Renal pelvis (tissue), 4 donors: ENCODE data around the gene UBASH3A. TPM values are rescaled to one million over a fixed set of nuclear protein-coding genes. Genes with fewer than 3 reads are reported as not detected.
A peak's percentile ranks its signal among the peaks of the same experiment; 100 is the strongest.

Experiments
- DNase-seq: peaks from one replicate; pipeline ENCODE4 v3.0.0-alpha.2; 2013
- polyA plus RNA-seq, 3 donors: library from polyadenylated mRNA; unstranded; fragments of 120-200 nt; gene quantifications; one replicate each; pipeline ENCODE4 v1.2.1, GENCODE V29; 2013; ENCODE audit not compliant: insufficient read length in 3 of 3

UBASH3A gene
- polyA plus RNA-seq, 3 donors: 0.10 TPM; not detected in 2

DNA sequence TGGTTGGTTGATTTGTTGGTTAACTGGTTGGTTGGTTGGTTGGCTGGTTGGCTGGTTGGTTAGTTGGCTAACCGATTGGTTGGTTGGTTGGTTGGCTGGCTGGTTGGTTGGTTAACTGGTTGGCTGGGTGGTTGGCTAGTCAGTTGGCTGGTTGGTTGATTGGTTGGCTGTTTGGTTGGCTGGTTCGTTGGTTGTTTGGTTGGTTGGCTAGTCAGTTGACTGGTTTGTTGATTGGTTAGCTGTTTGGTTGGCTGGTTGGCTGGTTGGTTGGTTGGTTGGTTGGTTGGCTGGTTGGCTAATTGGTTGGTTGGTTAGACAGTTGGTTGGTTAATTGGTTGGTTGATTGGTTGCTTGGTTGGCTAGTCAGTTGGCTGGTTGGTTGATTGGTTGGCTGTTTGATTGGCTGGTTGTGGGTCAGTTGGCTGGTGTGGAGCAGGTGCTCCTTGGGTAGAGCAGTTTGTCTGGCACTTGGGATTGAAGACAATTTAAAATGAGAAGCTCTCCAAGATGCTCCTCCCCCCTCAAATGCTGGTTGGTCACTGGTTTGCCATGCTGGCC is 85.4 kb downstream of the UBASH3A start:
- no peak for DNase-seq

DNA sequence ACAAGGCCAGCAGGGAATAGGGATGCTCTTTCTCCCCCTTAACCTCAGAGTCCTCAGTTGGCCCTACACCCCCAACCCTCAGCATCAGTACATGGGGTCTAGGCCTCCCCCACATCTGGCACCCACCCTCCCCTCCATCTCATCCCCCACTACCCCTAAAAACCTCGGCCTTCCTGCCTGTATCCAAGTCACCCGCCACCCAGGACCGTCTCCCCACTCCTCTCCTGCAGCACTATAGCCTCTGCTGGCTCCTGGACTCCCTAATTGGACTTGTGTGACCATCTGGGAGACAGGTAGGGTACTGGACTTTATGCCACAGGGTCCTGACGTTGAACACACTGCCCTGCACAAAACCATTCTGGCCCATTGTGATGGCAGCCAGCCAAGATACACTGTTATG is 86.3 kb downstream of the UBASH3A start:
- no peak for DNase-seq

DNA sequence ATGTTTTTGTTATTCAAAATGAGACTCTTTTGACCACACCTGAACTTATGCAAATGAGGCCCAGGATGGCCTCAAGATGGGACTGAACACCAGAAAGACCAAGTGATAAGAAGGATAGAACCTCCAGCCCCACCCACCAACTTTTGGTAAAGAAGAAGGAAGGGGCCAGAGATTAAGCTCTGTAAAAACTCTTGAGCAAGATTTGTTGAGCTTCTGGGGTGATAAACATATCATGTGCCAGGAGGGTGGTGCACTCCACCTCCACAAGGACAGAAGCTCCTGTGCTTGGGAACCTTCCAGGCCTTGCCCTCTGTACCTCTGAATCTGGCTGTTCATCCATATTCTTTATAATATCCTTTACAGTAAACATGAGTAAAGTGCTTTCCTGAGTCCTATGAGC is 87.0 kb downstream of the UBASH3A start:
- no peak for DNase-seq

DNA sequence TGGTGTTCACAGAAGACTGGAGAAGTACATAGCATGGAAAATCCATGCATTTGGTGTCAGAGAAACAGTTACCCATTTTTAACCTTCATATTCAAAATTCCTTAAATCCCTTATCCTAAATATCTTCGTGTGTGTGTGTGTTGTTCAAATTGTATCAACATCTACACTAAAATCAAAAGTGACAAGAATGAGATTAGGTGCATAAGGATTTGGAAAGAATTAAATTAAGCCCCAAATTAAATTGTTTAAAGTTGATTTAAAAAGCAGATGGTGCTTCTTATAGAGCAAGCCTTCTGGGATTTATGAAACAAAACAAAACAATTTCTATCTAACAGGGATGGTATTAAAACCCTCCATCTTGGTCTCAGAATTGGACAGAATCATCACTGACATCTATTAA is 87.6 kb downstream of the UBASH3A start:
- DNase-seq: no peak

DNA sequence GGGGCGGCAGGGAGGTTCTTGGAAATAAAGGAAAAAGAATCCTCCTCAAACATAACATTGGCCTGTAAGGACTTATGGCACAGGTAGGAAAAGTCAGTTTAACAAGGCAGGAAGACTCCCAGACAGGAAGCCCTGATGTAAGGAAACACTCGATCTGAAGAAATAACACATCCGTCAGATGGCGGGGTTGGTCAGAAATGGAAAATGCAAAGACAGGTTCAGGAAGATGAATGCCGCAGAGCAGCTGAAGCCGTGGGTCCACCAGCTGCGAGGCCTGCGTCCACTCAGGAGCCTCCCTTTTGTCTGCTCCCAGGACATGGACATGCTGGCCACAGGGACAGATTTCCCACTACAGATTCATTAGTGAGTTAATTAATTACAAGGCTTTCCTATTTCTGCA is 88.5 kb downstream of the UBASH3A start:
- no peak for DNase-seq

DNA sequence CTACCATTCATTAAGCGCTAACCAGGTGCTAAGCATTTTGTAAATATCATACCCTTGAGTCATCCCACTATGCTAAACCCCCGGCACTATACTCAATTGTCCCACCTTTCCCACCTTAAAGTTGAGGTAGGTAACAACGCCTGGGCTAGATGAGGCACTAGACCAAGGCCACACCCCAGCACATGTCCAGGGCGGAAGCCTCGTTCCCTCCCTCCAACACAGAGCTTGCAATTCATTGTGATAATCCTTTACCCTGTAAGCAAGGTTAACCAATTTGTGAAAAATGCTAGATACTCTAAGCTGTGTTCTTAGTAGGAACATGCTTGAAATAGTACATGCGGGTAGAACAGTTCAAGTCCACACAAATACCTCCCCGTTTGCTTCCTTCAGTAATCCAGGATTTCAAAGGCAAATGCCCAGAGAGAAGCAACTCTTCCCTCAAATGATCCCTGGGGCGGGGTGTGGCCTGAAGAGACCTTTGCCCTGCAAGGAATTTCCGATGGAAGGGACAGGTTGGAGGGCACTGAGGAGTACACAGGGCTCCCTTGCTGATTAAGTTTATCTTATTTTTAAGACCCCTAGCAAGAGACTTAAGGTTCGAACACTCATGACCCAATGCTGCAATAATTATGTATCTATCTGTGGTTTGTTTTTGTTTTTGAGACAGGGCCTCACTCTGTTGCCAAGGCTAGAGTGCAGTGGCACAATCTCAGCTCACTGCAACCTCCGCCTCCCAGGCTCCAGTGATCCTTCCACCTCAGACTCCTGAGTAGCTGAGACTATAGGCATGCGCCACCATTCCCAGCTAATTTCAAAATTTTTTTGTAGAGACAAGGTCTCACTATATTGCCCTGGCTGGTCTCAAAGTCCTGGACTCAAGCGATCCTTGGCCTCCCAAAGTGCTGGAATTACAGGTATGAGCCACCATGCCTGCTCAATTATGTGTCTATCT is 89.7 kb downstream of the UBASH3A start:
- no peak for DNase-seq

DNA sequence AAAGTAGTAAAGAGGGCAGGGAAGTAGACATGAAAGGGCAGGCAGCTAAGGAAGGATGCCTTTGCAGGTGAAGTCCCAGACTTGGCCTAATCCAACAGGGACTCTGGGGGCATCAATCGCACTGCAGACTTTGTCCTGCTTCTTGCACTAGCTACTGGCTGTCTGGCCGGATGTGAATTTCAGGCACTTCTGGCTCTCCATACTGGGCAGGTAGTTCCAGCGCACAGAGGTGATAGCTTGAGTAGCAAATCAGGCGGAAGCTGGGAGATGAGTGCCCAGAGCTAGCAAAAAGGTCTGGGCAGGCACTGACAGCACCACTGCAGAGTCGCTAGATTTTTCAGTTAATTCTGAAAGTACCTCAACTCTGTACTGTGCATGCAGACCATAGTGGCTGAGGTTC is 91.3 kb downstream of the UBASH3A start:
- no peak for DNase-seq

DNA sequence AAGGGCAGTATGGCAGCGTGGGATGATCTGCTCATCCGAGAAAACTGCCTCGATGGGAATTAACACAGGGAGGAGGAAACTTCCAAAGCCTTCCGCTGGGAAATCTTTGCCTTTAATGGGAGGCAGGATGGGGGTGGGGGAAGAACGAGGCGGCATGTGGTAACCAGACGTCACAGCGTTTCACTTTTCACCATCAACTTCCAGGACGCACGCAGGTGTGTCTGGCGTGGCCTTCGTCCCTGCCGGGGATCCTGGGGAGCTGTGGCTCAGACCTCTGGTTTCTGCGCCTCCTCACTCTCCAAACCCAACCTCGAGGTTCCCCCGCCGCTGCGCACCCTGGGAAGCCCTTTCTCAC is 92.0 kb downstream of the UBASH3A start:
- DNase-seq: no peak

DNA sequence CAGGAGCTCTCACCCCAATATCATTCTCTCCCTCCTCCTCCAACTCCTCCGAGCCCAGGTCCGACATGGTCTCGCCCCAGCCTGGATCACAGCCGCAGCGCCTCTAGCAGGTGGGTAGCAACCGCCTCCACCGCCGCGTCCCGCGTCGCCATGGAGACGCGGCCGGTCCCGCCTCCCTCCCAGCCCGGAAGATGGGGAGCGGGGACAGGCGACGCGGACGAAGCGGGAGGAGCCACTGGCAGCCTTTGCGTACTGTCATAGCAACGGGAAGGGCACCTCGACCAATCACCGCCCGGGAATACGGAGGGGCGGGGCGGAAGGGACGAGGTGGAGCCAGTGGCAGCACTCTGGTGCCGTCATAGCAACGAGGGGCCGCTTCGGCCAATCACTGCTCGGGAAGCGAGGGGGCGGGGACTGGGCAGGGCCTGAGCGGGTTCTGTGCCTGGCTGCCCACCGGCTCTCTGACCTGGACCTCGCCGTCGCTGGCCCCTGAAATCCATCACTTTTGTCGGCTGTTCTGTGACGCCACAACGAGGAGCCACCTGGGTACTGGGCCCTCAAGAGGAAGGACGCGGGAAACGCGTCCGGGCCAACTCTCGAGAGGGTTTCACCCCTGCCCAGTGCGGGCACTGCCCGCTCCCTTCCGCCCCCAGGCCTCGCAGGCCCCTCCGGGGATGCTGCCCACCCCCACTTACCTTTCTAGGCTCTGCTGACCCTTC is 92.6 kb downstream of the UBASH3A start, which contains the start of gene RSPH1:
RSPH1 (minus strand) TSS at position 105 of the 719 bp plus-strand sequence; CDS start at position 67, 38 bp downstream.
- peak; percentile 99 for DNase-seq

DNA sequence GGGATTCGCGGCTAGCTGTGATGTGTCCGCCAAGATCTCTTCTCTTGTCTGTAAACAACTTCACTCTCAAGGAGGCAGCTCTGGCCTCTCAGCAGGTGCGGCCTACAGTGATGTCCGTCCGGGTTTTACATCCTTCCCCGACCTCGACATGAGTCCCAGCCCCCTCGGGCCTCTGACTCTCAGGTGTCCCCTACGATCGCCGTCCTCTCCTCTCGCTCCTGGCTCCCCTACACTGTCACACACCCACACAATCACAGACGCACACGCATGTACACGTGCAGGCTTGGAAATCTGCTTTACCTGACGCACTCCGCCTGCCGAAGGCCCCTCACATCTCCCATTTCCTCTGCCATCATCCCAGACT is 93.1 kb downstream of the UBASH3A start:
- no peak for DNase-seq

Other genes starting within 250 kb of the UBASH3A start
- 10 to 100 TPM in 1 of 3 donors, 1 to 10 TPM in 2; 7.6 to 11.0 (median 7.7) TPM for gene ABCG1, start 184.8 kb upstream of the UBASH3A start, polyA plus RNA-seq
- gene TFF3, start 88.5 kb upstream of the UBASH3A start, polyA plus RNA-seq: 1 to 10 TPM; 2.9 to 6.7 (median 4.0) TPM
- under 1 TPM in 1 of 3 donors, not detected in 2; 0.13 TPM for gene TFF2, start 52.9 kb upstream of the UBASH3A start, polyA plus RNA-seq
- under 1 TPM in 1 of 3 donors, not detected in 2; 0.65 TPM for gene TFF1, start 37.4 kb upstream of the UBASH3A start, polyA plus RNA-seq
- 1 to 10 TPM; 1.3 to 3.4 (median 2.2) TPM for gene TMPRSS3, start 7.8 kb upstream of the UBASH3A start, polyA plus RNA-seq
- gene RSPH1, start 92.3 kb downstream of the UBASH3A start, polyA plus RNA-seq: 10 to 100 TPM; 11.0 to 15.9 (median 13.7) TPM
- gene SLC37A1, start 110.0 kb downstream of the UBASH3A start, polyA plus RNA-seq: 10 to 100 TPM in 1 of 3 donors, 1 to 10 TPM in 2; 7.7 to 11.6 (median 7.9) TPM
- gene PDE9A, start 249.7 kb downstream of the UBASH3A start, polyA plus RNA-seq: 10 to 100 TPM; 37.3 to 45.5 (median 44.0) TPM